HG02938 (cell line): ENCODE results near the gene IRX3.
"Not testable (repeated sequence)": the region's sequence is repeated elsewhere in the genome, so short reads cannot be mapped to it uniquely, and the experiment has no call there.

Source experiments
- ATAC-seq: cut with Tn5 transposase; IDR thresholded peaks from one replicate; pipeline ENCODE4 v1.9.1; 2021; ENCODE audit warnings: mild to moderate bottlenecking, moderate library complexity; ENCODE audit not compliant: unreplicated experiment

Gene IRX3

DNA sequence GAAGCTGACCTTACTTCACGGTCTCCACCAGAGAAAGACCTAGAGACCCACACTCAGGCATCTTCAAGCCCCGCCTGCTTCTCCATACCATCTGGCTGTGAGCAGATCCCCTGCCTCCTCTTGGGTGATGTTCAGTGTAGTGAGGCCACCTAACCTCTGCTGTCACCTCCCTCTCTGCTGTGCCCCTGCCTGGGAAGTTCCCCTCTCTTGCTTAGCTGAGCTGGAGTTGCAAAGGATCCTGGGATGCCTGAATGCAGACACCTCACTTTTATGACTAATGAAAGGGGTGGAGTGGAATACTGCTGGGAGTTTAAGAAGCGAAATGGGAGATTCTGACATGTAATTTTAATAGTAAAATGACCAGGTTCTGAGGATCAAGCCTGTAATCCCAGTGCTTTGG lies 5.8 kb downstream of the IRX3 start:
- ATAC-seq: no peak

DNA sequence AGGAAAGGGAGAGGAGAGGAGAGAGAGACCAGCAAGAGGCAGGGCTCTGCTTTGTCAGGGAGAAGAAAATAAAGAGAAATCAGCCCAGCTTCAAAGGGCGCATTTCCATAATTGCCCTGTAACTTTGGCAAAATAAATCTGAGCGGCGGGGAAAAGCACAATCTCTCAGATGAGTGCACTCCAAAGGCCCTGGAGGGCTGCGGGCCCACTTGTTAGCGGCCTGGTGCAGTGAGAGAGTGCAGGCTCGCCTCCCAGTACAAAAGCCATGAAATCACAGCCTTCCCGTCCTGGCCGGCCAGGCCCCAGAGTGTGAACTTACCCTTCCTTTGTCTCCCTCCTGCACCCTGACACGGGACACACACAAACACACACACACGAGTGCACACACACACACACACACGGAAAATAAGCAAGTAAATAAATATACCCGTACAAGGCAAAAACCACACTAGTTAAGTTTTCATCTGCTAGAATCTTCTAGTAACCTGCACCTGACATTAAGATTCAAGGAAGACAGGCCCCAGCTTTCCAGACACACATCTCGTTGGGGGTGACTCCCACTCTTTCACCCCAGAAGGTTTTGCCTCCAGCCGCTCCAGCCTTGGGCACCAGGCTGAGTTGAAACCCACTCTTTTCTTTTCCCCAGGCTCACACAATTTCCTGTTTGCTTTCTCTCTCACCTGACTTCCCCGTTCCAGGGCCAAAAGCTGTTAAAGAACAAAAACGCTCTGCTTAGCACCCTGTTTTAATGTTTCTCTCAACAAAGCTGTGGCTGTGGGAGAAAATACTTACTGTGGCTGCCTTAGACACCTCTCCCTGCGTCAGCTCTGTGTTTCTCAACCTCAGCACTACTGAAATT lies 8.5 kb downstream of the IRX3 start:
- ATAC-seq: no peak

DNA sequence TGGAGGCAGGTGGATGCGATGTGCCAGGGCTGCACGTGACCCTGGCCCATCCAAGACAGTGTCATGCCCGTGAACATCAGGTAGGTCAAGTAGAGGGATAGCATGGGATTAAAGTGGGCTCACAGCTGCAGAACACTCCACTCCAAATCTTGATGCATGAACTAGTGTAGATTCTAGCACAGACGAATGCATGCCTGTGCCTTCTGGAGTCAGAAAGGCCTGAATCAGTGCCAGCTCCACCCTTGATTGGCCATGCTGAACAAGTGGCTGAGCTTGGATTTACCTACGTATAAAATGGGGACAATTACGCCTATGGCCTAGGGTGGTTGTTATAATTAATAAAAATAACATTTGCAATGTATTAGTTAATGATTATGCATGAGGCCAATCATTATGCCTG lies 10.6 kb downstream of the IRX3 start:
- no peak for ATAC-seq

DNA sequence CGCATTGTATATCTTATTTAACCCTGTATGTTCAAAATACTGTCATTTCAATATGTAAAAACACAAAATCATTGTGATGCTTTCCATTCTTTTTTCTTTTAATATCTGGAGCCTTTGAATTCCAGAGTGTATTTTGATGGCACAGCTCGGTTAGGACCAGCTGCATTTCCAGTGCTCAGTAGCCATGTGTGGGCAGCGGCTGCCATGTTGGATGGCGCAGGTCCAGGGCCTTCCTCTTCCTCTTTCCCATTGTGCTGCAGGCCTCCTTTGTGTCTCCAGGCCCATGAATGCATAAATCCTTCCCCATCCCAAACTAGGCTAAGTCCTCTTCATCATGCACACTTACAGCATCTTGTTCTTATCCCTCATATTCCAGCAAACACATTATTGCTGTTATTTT lies 13.0 kb downstream of the IRX3 start:
- ATAC-seq: no peak

DNA sequence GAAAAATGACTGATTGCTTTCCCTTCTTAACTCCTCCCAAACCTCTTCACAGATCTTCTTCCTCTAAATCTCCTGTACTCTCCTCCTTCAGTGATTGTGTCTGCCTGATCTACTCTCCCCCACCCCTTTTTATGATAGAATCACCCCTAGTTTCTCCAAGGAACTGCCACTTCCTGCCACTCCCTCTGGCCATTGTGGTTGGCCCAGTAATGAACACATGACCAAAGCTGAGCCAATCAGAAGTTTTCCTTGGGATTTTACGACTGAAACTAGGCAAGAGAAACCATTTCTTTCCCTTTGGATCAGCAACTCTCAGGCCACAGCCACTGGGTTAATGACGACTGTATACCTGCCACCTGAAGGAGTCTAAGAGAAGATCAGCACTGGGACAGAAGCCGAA lies 15.9 kb downstream of the IRX3 start:
- no peak for ATAC-seq

DNA sequence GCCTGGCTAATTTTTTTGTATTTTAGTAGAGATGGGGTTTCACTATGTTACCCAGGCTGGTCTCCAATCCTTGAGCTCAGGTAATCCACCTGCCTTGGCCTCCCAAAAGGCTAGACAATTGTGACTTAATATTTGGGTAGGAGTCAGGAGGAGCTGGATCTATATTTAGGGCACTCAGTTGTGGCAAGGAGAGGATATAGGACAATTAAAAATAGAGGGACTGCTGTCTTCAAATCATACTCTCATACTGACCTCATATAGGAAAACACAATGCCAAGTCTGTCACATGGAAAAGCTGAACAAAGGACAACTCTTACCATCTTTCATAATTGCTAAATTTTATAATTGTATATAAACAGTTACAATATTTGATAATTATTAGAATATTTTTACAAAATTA lies 17.1 kb downstream of the IRX3 start:
- no peak for ATAC-seq

- ATAC-seq: no peak
These were observed 17.8 kb downstream of the IRX3 start for GRCh38 chr16:54268766-54269165.

GRCh38 chr16:54268340-54268739 lies 18.2 kb downstream of the IRX3 start:
- ATAC-seq: no peak

- no peak for ATAC-seq
These were observed 20.1 kb downstream of the IRX3 start for GRCh38 chr16:54266363-54266955.

DNA sequence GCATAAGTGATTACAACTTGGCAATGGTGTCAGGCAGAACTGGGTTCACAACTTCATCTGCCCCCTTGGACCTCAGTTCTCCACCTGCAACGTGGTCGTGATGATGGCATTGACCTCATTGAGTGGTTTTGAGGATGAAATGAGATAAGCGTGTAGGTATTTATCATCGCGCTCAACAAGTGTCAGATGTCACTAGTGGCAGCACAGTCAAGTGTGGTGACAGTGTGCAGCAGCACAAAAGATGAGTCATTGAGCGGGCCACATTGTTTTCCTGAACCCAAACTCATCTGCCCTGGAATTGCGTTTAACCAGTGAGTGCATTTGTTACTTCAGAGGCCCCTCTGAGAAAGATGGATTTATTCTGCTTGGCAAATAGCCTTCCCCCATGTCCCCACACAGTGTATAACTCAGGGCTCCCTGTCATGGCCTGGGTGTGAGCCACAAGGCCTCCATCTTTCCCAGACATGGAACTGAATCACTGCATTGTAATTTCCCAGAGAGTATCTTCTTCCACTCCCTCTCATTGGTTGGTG lies 20.9 kb downstream of the IRX3 start:
- no peak for ATAC-seq

DNA sequence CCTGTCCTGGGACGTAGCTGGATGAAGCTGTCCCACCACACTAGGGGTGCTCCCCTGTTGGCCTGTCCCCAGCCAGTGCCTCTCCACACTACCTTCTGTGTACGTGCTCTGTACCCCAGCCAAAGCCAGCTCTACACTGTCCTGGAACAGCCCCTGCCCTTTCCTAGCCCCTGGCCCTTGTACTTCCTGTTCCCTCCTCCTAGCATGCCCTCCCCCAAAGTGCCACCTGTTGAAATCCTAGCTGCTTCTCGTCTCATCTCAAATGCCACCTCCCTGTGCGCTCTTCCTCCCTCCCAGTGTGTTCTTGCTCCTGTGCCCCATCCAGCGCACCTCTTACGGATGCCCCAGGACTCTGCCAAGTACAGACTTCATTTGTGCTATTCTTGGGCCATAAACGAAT lies 33.5 kb downstream of the IRX3 start:
- no peak for ATAC-seq

GRCh38 chr16:54248863-54249710 lies 37.5 kb downstream of the IRX3 start:
- no peak for ATAC-seq

- ATAC-seq: not testable (repeated sequence)
These were observed 38.9 kb downstream of the IRX3 start for GRCh38 chr16:54247705-54248104.

DNA sequence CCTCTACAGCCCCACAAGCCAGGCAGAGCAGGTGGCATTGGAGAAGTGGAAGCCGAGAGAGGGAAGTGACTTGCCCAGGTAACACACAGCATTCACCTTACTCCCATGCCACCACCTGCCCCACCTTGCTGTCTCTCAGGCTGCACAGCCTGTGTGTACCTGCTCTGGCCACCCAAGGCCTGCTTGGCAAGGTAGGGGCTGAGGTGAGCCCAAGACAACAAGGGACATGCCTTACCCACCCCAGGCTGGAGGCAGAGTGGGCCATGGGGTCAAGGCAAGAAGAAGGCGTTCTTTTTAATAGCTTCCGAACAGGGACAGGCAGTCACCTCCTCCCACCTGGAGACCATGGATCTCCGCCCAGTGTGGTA lies 40.1 kb downstream of the IRX3 start:
- no peak for ATAC-seq

DNA sequence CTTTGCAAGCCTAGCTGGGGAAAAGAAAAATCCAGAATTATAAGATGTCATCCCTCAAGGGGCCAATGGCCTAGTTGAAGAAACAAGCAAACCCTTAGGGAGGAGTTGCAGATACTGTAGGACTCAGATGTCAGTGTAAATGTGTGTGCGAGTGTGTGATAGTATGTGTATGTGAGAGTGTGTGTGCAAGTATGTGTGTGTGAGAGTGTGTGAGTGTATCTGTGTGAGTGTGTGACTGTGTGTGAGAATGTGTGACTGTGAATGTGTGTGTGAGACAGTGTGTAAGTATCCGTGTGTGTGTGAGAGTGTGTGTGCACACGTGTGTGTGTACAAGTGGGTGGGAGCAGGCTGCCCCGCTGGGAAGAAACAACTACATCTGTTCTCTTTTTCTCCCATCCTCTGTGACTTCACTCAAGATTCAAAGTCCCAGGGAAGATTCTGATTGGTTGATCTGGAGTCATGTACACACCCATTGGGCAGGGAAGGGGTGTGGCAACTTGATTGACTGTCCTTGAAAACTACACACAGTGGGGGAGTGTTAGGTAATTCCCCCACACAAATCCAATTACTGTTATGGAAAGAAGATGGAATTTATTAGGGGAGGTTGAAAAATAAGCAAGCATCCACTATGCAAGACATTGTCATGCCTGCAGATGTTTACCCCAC lies 40.7 kb downstream of the IRX3 start:
- no peak for ATAC-seq

DNA sequence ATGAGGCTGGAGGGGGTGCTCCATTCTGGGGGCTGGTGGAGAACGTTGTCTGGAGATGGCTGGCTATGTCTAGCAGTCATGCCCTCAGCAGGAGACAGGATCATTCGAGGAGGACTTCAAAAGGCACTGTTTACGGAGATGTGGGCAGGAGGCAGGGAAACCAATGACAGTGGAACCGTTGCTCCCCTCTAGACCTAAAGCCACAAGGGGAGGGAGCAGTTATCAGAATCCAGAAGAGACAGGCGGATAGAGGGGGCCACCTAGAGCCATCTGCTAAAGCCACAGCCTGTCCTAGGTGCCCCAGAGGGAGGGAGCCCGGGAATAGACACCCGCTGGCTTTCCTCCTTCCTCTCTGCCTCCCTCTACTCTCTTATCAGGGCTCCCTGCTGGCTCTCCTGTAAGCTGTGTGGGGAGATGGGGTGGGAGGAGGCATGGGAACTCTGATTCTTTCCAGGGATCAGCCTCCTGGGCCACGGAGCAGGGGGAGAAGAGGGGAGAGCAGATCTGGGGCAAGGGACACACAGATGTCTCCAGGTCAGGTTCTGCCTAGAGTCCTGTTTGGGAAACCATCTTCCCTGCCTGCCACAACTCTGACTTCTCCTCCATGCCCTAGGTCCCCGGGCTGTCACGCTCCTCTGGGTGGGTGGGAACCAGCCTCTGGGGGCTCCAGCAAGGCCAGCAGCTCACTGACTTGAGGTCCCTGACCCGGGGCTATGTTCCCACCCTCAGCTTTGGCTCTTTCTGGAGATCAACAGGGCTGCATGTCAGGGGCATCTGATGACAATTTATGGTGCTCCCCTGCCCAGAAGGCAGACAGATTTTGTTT lies 42.3 kb downstream of the IRX3 start:
- ATAC-seq: no peak

DNA sequence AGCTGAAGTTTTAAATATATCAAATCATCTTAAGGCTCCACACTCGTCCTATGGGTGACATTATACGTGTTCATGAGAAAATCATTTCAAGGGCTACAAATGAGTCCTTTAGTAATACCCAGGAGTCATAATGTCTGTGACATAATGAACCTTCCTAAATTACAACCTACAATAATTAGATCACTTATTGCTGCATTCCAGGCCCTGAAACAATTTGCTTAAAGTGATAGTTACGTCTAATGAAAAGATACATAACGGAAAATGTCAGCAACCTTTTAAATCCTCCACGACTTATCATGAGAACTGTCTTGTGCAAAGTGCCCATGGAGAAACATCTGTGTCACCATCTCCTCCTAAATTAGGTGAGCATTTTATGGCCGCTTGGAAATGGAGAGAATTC lies 43.4 kb downstream of the IRX3 start:
- ATAC-seq: no peak

DNA sequence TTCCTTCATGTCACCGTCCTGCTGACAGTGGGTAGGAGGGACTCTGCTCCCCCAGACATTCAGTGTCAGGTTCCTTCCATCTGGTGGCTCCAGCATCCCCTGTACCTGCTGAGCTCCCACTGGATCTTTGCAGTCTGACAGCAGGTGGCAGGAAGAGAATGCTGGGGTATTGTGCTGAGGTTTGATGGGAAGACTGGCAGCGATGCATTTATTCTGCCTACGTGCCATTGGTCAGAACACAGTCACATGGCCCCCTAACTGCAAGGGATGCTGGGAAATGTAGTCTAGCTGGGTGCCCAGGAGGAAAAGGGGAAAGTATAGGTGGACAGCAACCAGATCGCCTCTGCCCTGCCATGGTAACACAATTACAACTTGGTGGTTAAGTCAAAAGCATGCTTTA lies 44.4 kb downstream of the IRX3 start:
- ATAC-seq: no peak

- ATAC-seq: no peak
These were observed 45.1 kb downstream of the IRX3 start for GRCh38 chr16:54241525-54241924.
